Lower leg skin (tissue), 4 donors: Measurements from ENCODE around the gene NCKAP5. TPM values are rescaled to one million over a fixed set of nuclear protein-coding genes. Genes with fewer than 3 reads are reported as not detected.

Experiments
- DNase-seq, 2 donors: peaks; one replicate each; pipeline ENCODE4 v3.0.0-alpha.2; 2019; ENCODE audit warnings: low spot score in 2 of 2
- H3K4me3 ChIP-seq: fragments of 200-600 bp; sonication (generic); 2 replicates; pipeline ENCODE4 v1.5.1; 2017; ENCODE audit warnings: mild to moderate bottlenecking, low read depth; ENCODE audit not compliant: poor library complexity, severe bottlenecking
- POLR2A ChIP-seq, 2 donors: fragments of 450-650 bp; IDR thresholded peaks; one replicate each; pipeline ENCODE4 v1.6.1; 2016 to 2017; ENCODE audit warnings: antibody characterized with exemption in 2 of 2, mild to moderate bottlenecking in 1 of 2, moderate library complexity in 1 of 2
- WGBS, 2 donors: methylation state at CpG; one replicate each; pipeline ENCODE4 v1.1.5; 2018; 5-methylcytosine and 5-hydroxymethylcytosine counted together
- intact Hi-C: fragments of 100-400 bp; cut with DNase I; formaldehyde crosslinking; loops from one replicate; pipeline ENCODE4 v1.15.0; 2023; ENCODE audit warnings: low total_unique reads
- total RNA-seq, 4 donors: library from RNA; depleted of rRNA; stranded (reverse); fragments of >200 nt; gene quantifications; one replicate each; pipeline ENCODE4 v1.1.0, GENCODE V29; 2016
- TF ChIP-seq, protein P1 (sequence below), 3 donors: fragments of 450-650 bp; IDR thresholded peaks; one replicate each; pipeline ENCODE4 v1.5.1; 2016; ENCODE audit warnings: antibody characterized with exemption in 3 of 3, mild to moderate bottlenecking in 3 of 3, moderate library complexity in 2 of 3

NCKAP5 gene
- total RNA-seq, 4 donors from 2014 or later, result 2.0 to 5.1 (median 3.6) TPM

DNA sequence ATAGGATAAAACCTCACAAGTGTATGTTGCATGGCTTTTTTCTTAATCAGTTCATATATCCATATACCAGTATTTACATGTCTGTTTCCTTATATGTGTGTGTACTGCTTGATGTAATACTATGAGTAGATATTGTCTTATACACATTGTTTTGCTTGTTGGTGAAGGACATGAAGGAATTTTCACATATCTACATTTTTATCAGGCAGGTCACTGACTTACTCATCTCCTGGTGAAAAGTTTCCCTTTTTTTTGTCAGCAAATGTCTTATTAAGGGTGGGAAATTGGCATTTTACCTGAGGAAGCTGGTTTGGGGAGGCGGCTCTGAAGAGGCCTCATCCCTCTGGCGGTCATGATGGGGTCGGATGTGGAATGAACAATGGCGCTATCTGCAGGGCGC lies 836.8 kb downstream of the NCKAP5 start:
- 97 to 99% methylated on average over 5 of the region's 5 CpGs for WGBS, 2 donors

GRCh38 chr2:132730611-132731010 lies 837.7 kb downstream of the NCKAP5 start:
- no peak for DNase-seq
- WGBS, 2 donors, result 85 to 90% methylated on average over 6 of the region's 6 CpGs
- TF ChIP-seq POLR2A (IDR thresholded peaks at IDR 0.05), result no peak
- TF ChIP-seq, protein P1, sequence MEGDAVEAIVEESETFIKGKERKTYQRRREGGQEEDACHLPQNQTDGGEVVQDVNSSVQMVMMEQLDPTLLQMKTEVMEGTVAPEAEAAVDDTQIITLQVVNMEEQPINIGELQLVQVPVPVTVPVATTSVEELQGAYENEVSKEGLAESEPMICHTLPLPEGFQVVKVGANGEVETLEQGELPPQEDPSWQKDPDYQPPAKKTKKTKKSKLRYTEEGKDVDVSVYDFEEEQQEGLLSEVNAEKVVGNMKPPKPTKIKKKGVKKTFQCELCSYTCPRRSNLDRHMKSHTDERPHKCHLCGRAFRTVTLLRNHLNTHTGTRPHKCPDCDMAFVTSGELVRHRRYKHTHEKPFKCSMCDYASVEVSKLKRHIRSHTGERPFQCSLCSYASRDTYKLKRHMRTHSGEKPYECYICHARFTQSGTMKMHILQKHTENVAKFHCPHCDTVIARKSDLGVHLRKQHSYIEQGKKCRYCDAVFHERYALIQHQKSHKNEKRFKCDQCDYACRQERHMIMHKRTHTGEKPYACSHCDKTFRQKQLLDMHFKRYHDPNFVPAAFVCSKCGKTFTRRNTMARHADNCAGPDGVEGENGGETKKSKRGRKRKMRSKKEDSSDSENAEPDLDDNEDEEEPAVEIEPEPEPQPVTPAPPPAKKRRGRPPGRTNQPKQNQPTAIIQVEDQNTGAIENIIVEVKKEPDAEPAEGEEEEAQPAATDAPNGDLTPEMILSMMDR (IDR thresholded peaks at IDR 0.05), result no peak
- no peak overlapping the region for H3K4me3 ChIP-seq
- intact Hi-C loops, result no loop called here

More for the DNA sequence above, 836.8 kb downstream of the NCKAP5 start:
- no peak for DNase-seq
- intact Hi-C loops, result no loop called here
- no peak for TF ChIP-seq POLR2A (IDR thresholded peaks at IDR 0.05)
- TF ChIP-seq, protein P1 (IDR thresholded peaks at IDR 0.05), result no peak
- H3K4me3 ChIP-seq, result no peak overlapping the region

- no peak for TF ChIP-seq POLR2A (IDR thresholded peaks at IDR 0.05)
- TF ChIP-seq, protein P1 (IDR thresholded peaks at IDR 0.05), result no peak
- intact Hi-C loops, result no loop called here
- no peak for DNase-seq
- H3K4me3 ChIP-seq, result no peak overlapping the region
Observed at GRCh38 chr2:132729522-132729921, 838.7 kb downstream of the NCKAP5 start.

- no peak for TF ChIP-seq POLR2A (IDR thresholded peaks at IDR 0.05)
- TF ChIP-seq, protein P1 (IDR thresholded peaks at IDR 0.05), result no peak
- WGBS, 2 donors, result 95 to 97% methylated on average over 4 of the region's 4 CpGs
- no peak overlapping the region for H3K4me3 ChIP-seq
- intact Hi-C loops, result no loop called here
- DNase-seq, result no peak
Observed at GRCh38 chr2:132726155-132726554, 842.1 kb downstream of the NCKAP5 start.

DNA sequence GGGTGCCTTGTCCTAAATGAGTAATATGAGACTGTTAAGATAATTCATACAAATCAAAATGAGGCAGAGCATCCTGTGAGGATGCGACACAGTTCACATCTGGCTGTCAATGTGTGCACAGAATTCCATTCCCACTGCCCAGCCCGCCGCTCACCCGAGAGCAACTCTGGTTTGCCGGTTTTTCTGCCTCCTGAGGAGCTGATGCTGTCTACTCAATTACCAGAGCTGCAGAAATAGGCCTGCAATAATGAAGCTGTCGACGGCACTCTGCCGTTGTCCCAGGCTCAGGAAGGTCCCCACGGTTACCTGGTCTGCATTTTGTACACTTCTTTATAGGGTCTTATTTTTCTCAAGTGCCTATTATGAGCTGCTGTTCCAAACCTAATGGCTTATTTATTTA lies 842.5 kb downstream of the NCKAP5 start:
- DNase-seq, result no peak
- WGBS, 2 donors, result 88 to 89% methylated on average over 9 of the region's 9 CpGs
- intact Hi-C loops, result no loop called here
- no peak overlapping the region for H3K4me3 ChIP-seq
- TF ChIP-seq, protein P1 (IDR thresholded peaks at IDR 0.05), result no peak
- no peak for TF ChIP-seq POLR2A (IDR thresholded peaks at IDR 0.05)

DNA sequence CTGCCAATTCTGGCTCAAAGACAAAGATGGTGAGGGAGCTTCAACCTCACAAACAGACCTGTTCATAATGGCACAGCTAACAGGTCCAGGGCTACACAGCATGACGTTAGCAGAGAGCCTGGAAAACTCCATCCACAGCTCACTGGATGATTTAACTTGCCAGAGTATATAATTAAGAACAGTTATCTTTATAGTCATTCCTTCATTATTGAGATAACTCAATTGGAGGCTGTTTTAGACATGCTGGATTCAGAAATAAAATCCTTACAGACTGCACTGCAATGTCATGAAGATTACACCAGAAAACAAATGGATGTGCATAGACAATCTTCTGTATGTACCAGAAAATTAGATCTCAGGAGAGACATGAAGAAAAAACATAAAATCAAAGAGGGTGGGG lies 843.1 kb downstream of the NCKAP5 start:
- 61 to 67% methylated on average over 1 of the region's 1 CpG for WGBS, 2 donors
- intact Hi-C loops, result no loop called here
- DNase-seq, result no peak
- TF ChIP-seq, protein P1 (IDR thresholded peaks at IDR 0.05), result no peak
- TF ChIP-seq POLR2A (IDR thresholded peaks at IDR 0.05), result no peak
- no peak overlapping the region for H3K4me3 ChIP-seq
